HEK293 (cell line): ENCODE data around the gene BRPF1.

ENCODE experiments used
- CTCF ChIA-PET: fragments of 350-600 bp; formaldehyde crosslinking; extraction: SDS; loops from one replicate; lab custom pipeline; 2021; ENCODE audit warnings: antibody characterized with exemption; lab: Yijun Ruan, JAX
- POLR2A ChIA-PET: fragments of 300-600 bp; formaldehyde crosslinking; extraction: SDS; loops from one replicate; lab custom pipeline; 2020; ENCODE audit warnings: antibody characterized with exemption, inconsistent platforms; lab: Yijun Ruan, JAX
- H3K27ac ChIP-seq: fragments of 200-500 bp; sonication (Bioruptor generic); 2 replicates; pipeline ENCODE4 v1.5.1; 2014; ENCODE audit warnings: low read depth, low read length, control low read depth, inconsistent platforms; ENCODE audit errors: extremely low read depth
- H3K36me3 ChIP-seq, 2 experiments: fragments of 200-500 bp in 1 of 2; sonication (Bioruptor generic) in 1 of 2; 1 replicate in 1 of 2; 2 replicates in 1 of 2; pipeline ENCODE4 v1.5.1; 2014 to 2017; ENCODE audit warnings: inconsistent platforms in 2 of 2, low read length in 2 of 2; ENCODE audit not compliant: control insufficient read depth in 2 of 2, insufficient read depth in 1 of 2
- H3K4me1 ChIP-seq: fragments of 200-500 bp; sonication (Bioruptor generic); 2 replicates; pipeline ENCODE4 v1.5.1; 2014; ENCODE audit warnings: mild to moderate bottlenecking, low read length, inconsistent platforms; ENCODE audit not compliant: control insufficient read depth, insufficient read depth
- H3K4me3 ChIP-seq: 2 replicates; pipeline ENCODE4 v1.5.1; 2011; ENCODE audit warnings: low read depth, mild to moderate bottlenecking, control low read depth, low read length, moderate library complexity
- H3K9me3 ChIP-seq: fragments of 200-500 bp; sonication (Bioruptor generic); 2 replicates; pipeline ENCODE4 v1.5.1; 2014; ENCODE audit warnings: low read depth, low read length, inconsistent platforms; ENCODE audit not compliant: control insufficient read depth, insufficient read depth
- AEBP2 ChIP-seq: fragments of 450-650 bp; formaldehyde crosslinking; IDR thresholded peaks from 2 replicates; pipeline ENCODE4 v1.5.1; 2016; ENCODE audit warnings: missing biosample characterization, missing genetic modification characterization, borderline replicate concordance
- ELK4 ChIP-seq: IDR thresholded peaks from 2 replicates; pipeline ENCODE4 v1.6.1; 2011; ENCODE audit warnings: mild to moderate bottlenecking, low read depth, low read length, borderline replicate concordance
- GLIS2 ChIP-seq: fragments of 450-650 bp; formaldehyde crosslinking; IDR thresholded peaks from 2 replicates; pipeline ENCODE4 v1.5.1; 2016; ENCODE audit warnings: missing biosample characterization, missing genetic modification characterization
- HOXD13 ChIP-seq: sonication (generic); formaldehyde crosslinking; IDR thresholded peaks from 2 replicates; pipeline ENCODE4 v1.8.0; 2022; ENCODE audit warnings: missing genetic modification reagents, borderline replicate concordance
- PATZ1 ChIP-seq: fragments of 450-650 bp; formaldehyde crosslinking; IDR thresholded peaks from 2 replicates; pipeline ENCODE4 v1.5.1; 2016; ENCODE audit warnings: missing biosample characterization, missing genetic modification characterization
- PRDM2 ChIP-seq: fragments of 450-650 bp; formaldehyde crosslinking; IDR thresholded peaks from 2 replicates; pipeline ENCODE4 v1.5.1; 2016; ENCODE audit warnings: missing biosample characterization, missing genetic modification characterization, borderline replicate concordance
- SCRT1 ChIP-seq: fragments of 450-650 bp; formaldehyde crosslinking; IDR thresholded peaks from 2 replicates; pipeline ENCODE4 v1.5.1; 2016; ENCODE audit warnings: missing biosample characterization, missing genetic modification characterization, borderline replicate concordance
- ZBTB7A ChIP-seq: fragments of 450-650 bp; formaldehyde crosslinking; IDR thresholded peaks from 2 replicates; pipeline ENCODE4 v1.5.1; 2016; ENCODE audit warnings: low read depth, missing biosample characterization, missing genetic modification characterization
- ZIC2 ChIP-seq: fragments of 450-650 bp; formaldehyde crosslinking; IDR thresholded peaks from 2 replicates; pipeline ENCODE4 v1.5.1; 2016; ENCODE audit warnings: missing biosample characterization, missing genetic modification characterization
- ZNF157 ChIP-seq: fragments of 450-650 bp; formaldehyde crosslinking; IDR thresholded peaks from 2 replicates; pipeline ENCODE4 v1.5.1; 2016; ENCODE audit warnings: missing biosample characterization, missing genetic modification characterization
- ZNF184 ChIP-seq: fragments of 450-650 bp; IDR thresholded peaks from 2 replicates; pipeline ENCODE4 v1.5.1; 2018; ENCODE audit warnings: missing biosample characterization, mild to moderate bottlenecking, missing genetic modification characterization
- ZNF335 ChIP-seq: fragments of 450-650 bp; formaldehyde crosslinking; conservative IDR thresholded peaks from 2 replicates; pipeline ENCODE4 v1.5.1; 2016; ENCODE audit warnings: missing biosample characterization, missing genetic modification characterization
- ZNF398 ChIP-seq: fragments of 450-650 bp; formaldehyde crosslinking; IDR thresholded peaks from 2 replicates; pipeline ENCODE4 v1.5.1; 2017; ENCODE audit warnings: missing biosample characterization, missing genetic modification characterization
- ZNF518A ChIP-seq: fragments of 450-650 bp; formaldehyde crosslinking; conservative IDR thresholded peaks from 2 replicates; pipeline ENCODE4 v1.5.1; 2016; ENCODE audit warnings: low read depth, missing biosample characterization, missing genetic modification characterization
- ZNF548 ChIP-seq: fragments of 450-650 bp; formaldehyde crosslinking; IDR thresholded peaks from 2 replicates; pipeline ENCODE4 v1.5.1; 2016; ENCODE audit warnings: missing biosample characterization, missing genetic modification characterization
- ZNF580 ChIP-seq: fragments of 450-650 bp; formaldehyde crosslinking; IDR thresholded peaks from 2 replicates; pipeline ENCODE4 v1.5.1; 2016; ENCODE audit warnings: missing biosample characterization, missing genetic modification characterization
- ZNF747 ChIP-seq: fragments of 450-650 bp; formaldehyde crosslinking; IDR thresholded peaks from 2 replicates; pipeline ENCODE4 v1.5.1; 2016; ENCODE audit warnings: missing biosample characterization, missing genetic modification characterization

The BRPF1 gene

GRCh38 chr3:9793161-9793781, 61.7 kb downstream of the BRPF1 start:
- no peaks in the 10 kb centered on the region for H3K4me1 ChIP-seq
- H3K36me3 ChIP-seq = peaks cover 18 to 58% of the 10 kb centered on the region in 2 experiments; a peak in 2 of 3 replicates
- H3K4me3 ChIP-seq = peak overlapping the region; percentile 83
- no peaks in the 10 kb centered on the region for H3K9me3 ChIP-seq
- ChIA-PET CTCF (interaction anchor here (0.6 to 1.3 kb wide), 3 partner anchors 34 to 187 kb away, joined by 3 to 5 read pairs (median 4); no protein-coding TSS in a partner anchor), POLR2A (interaction anchor here (0.7 to 2.0 kb wide), 18 partner anchors 8 to 471 kb away, joined by 3 to 18 read pairs (median 6); partner anchors contain the start of genes BRPF1, CAMK1, CRELD1 and OGG1)
- H3K27ac ChIP-seq = peak overlapping the region; percentile 97
- peak; percentile 85; the same call in 1 of the 2 replicates for TF ChIP-seq ZBTB7A
- no peak for TF ChIP-seq SCRT1 (tag by site-specific recombination)
- peak; percentile 78 for TF ChIP-seq ZNF335
- TF ChIP-seq PATZ1 = peak; percentile 52
- no peak for TF ChIP-seq ZNF157 (tag by site-specific recombination)
- TF ChIP-seq GLIS2 (tag by site-specific recombination) = peak; percentile 11
- no peak for TF ChIP-seq HOXD13 (CRISPR knock-in tag)
- TF ChIP-seq PRDM2 = no peak
- TF ChIP-seq ZNF548 (tag by site-specific recombination) = no peak
- TF ChIP-seq ZNF518A = 0 out of 2 replicates have a peak, but pooled peaks have one; percentile 8
- TF ChIP-seq ELK4 = peak; percentile 4; the same call in 1 of the 2 replicates
- TF ChIP-seq AEBP2 = no peak
- no peak for TF ChIP-seq ZNF580 (tag by site-specific recombination)
- TF ChIP-seq ZNF747 (tag by site-specific recombination) = no peak
- TF ChIP-seq ZNF398 = 0 out of 2 replicates have a peak, but pooled peaks have one; percentile 5
- peak; percentile 63 for TF ChIP-seq ZIC2 (tag by site-specific recombination)
- no peak for TF ChIP-seq ZNF184
